ENCODE measurements around the gene RBM4B. TPM values are rescaled to one million over a fixed set of nuclear protein-coding genes. Genes with fewer than 3 reads are reported as not detected.

Gene RBM4B
- total RNA-seq, 4 donors from 2014 or later: 10.3 to 13.2 (median 12.2) TPM

GRCh38 chr11:66700742-66701141, 23.1 kb upstream of the RBM4B start:
- Histone ChIP-seq H3K9me3 (peaks cover 0 to 11% (median 6%) of the 10 kb centered on the region in 4 donors), H3K4me3 (no peak overlapping the region), H3K4me1 (no peaks in the 10 kb centered on the region), H3K27me3 (no peaks in the 10 kb centered on the region), H3K36me3 (no peaks in the 10 kb centered on the region), H3K27ac (replicated peaks in 1 of 4) (no peak overlapping the region)
- DNase-seq (ENCODE audit: extremely low spot score): no peak
- WGBS: 96% methylated on average over 26 of the region's 27 CpGs
- TF ChIP-seq EP300 (IDR thresholded peaks at IDR 0.05) (no peak), CTCF (IDR thresholded peaks at IDR 0.05) (no peak)
- intact Hi-C loops (cut with DNase I): no loop called here

DNA sequence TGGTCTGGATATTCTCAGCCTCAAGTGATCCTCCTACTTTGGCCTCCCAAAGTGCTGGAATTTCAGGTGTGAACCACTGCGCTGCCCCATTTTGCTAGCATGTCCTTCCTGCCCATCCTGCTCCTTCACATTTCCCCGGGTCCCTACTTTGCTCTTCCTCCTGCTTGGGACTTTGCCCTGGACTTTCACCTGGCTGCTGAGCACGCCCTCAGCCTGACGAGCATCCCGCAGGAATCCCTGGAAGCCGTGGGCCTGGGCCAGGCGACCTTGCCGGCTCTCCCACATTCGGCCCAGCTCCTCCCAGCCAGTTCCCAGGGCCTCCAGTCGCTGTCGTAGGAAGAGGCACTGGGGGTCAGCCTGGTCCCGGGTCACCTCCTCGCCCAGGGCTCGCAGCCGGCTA, 22.6 kb upstream of the RBM4B start:
- Histone ChIP-seq H3K36me3 (no peaks in the 10 kb centered on the region), H3K27ac (replicated peaks in 1 of 4) (no peak overlapping the region), H3K4me3 (no peak overlapping the region), H3K9me3 (peaks cover 0 to 11% (median 6%) of the 10 kb centered on the region in 4 donors), H3K4me1 (no peaks in the 10 kb centered on the region), H3K27me3 (no peaks in the 10 kb centered on the region)
- WGBS: 95% methylated on average over 10 of the region's 15 CpGs
- TF ChIP-seq EP300 (IDR thresholded peaks at IDR 0.05) (no peak), POLR2AphosphoS5 (IDR thresholded peaks at IDR 0.05) (no peak), CTCF (IDR thresholded peaks at IDR 0.05) (no peak), POLR2A (IDR thresholded peaks at IDR 0.05; ENCODE audit: low read depth) (no peak)
- intact Hi-C loops (cut with DNase I): no loop called here
- no peak for DNase-seq (ENCODE audit: extremely low spot score)

GRCh38 chr11:66698491-66698890, 20.8 kb upstream of the RBM4B start:
- intact Hi-C loops (cut with DNase I): no loop called here
- 93% methylated on average over 9 of the region's 9 CpGs for WGBS
- no peak for TF ChIP-seq POLR2A (IDR thresholded peaks at IDR 0.05; ENCODE audit: low read depth)
- no peak for TF ChIP-seq EP300 (IDR thresholded peaks at IDR 0.05)
- no peak for TF ChIP-seq POLR2AphosphoS5 (IDR thresholded peaks at IDR 0.05)
- TF ChIP-seq CTCF (IDR thresholded peaks at IDR 0.05): no peak
- H3K36me3 ChIP-seq: no peaks in the 10 kb centered on the region
- DNase-seq (ENCODE audit: extremely low spot score): no peak
- H3K4me3 ChIP-seq: no peak overlapping the region
- H3K27ac ChIP-seq (replicated peaks in 1 of 4): no peak overlapping the region
- peaks cover 0 to 10% (median 4%) of the 10 kb centered on the region in 4 donors for H3K4me1 ChIP-seq
- peaks cover 0 to 11% (median 6%) of the 10 kb centered on the region in 4 donors for H3K9me3 ChIP-seq
- no peaks in the 10 kb centered on the region for H3K27me3 ChIP-seq

GRCh38 chr11:66697988-66698387, 20.3 kb upstream of the RBM4B start:
- Histone ChIP-seq H3K4me1 (peaks cover 0 to 10% (median 4%) of the 10 kb centered on the region in 4 donors), H3K9me3 (peaks cover 0 to 11% (median 6%) of the 10 kb centered on the region in 4 donors), H3K27ac (replicated peaks in 1 of 4) (no peak overlapping the region), H3K27me3 (no peaks in the 10 kb centered on the region), H3K36me3 (no peaks in the 10 kb centered on the region), H3K4me3 (no peak overlapping the region)
- DNase-seq (ENCODE audit: extremely low spot score): no peak
- TF ChIP-seq CTCF (IDR thresholded peaks at IDR 0.05) (no peak), POLR2A (IDR thresholded peaks at IDR 0.05; ENCODE audit: low read depth) (no peak), EP300 (IDR thresholded peaks at IDR 0.05) (no peak), POLR2AphosphoS5 (IDR thresholded peaks at IDR 0.05) (no peak)
- intact Hi-C loops (cut with DNase I): no loop called here
- WGBS: 93% methylated on average over 6 of the region's 6 CpGs

DNA sequence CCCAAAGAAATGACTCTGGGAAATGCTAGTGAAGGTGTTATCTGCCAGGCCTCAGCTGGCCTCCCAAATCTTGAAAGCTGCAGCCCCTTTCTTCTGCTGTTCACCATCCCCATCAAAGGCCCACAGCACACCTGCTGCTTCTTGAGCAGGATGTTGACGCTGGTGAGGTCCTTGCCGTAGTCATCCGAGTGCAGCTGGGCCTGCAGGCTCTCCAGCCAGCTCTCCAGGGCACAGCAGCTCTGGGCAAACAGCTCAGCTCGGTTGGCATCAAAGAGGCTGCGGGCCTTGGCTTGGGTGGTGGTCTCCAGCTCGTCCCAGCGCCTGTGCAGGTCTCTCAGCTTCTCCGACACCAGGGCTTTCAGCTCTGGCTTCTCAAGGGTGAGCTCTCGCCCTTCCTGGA, 18.5 kb upstream of the RBM4B start:
- no peak for TF ChIP-seq EP300 (IDR thresholded peaks at IDR 0.05)
- no peak for TF ChIP-seq CTCF (IDR thresholded peaks at IDR 0.05)
- no peak for TF ChIP-seq POLR2A (IDR thresholded peaks at IDR 0.05; ENCODE audit: low read depth)
- TF ChIP-seq POLR2AphosphoS5 (IDR thresholded peaks at IDR 0.05): no peak
- Histone ChIP-seq H3K4me1 (peaks cover 0 to 10% (median 4%) of the 10 kb centered on the region in 4 donors), H3K4me3 (no peak overlapping the region), H3K27me3 (no peaks in the 10 kb centered on the region), H3K9me3 (peaks cover 0 to 11% (median 6%) of the 10 kb centered on the region in 4 donors), H3K27ac (replicated peaks in 1 of 4) (no peak overlapping the region), H3K36me3 (no peaks in the 10 kb centered on the region)
- intact Hi-C loops (cut with DNase I): no loop called here
- no peak for DNase-seq (ENCODE audit: extremely low spot score)
- WGBS: 86% methylated on average over 6 of the region's 9 CpGs
